Lower leg skin (tissue), 3 donors: ENCODE results near the gene FYCO1.

Experiments
- POLR2A ChIP-seq, 2 donors: fragments of 450-650 bp; IDR thresholded peaks; one replicate each; pipeline ENCODE4 v1.6.1; 2016 to 2017; ENCODE audit warnings: antibody characterized with exemption in 2 of 2, mild to moderate bottlenecking in 1 of 2, moderate library complexity in 1 of 2
- TF ChIP-seq, protein P1 (sequence below), 3 donors: fragments of 450-650 bp; IDR thresholded peaks; one replicate each; pipeline ENCODE4 v1.5.1; 2016; ENCODE audit warnings: antibody characterized with exemption in 3 of 3, mild to moderate bottlenecking in 3 of 3, moderate library complexity in 2 of 3

DNA sequence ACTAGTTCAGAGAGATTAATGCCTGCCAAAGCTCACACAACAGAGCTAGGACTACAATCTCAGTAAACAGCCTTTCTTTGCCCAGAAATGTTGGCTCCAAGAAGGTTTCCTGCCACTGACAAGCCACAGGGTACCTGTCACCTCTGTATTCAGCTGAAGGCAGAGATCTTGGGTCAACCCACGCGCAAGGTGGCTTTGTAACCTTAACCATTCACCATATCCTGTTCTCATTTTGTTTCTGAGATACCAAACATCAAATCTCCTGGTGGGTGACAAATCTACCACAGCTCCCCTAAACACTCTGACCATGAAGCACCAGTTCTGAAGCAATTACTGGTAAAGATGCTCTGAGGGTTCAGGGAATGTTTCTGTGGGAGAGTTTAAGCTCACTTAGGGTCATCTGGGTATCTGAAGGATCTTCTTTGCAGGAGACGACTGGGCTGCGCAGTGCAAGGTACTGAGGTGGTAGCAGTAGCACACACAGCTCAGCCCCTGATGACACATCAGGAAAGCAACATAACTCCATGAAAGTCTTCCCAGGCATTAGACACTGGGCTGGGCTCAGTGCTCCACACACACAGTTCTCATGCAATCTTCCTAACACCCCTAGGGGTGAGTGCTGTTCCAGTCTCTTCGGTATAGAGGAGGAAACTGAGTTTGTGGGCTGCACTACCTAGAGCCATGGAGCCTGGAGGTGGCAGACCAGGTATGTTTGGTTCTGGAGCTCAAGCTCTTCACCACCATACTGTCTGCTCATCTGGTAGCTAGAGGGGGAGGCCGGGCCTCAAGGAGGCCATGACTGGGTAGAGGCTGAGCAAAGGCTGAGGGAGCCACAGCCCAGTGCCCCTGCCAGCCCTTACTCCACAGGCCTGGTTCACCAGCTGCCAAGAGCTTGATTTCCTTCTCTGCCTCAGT is 44.7 kb downstream of the FYCO1 start:
- TF ChIP-seq, protein P1, sequence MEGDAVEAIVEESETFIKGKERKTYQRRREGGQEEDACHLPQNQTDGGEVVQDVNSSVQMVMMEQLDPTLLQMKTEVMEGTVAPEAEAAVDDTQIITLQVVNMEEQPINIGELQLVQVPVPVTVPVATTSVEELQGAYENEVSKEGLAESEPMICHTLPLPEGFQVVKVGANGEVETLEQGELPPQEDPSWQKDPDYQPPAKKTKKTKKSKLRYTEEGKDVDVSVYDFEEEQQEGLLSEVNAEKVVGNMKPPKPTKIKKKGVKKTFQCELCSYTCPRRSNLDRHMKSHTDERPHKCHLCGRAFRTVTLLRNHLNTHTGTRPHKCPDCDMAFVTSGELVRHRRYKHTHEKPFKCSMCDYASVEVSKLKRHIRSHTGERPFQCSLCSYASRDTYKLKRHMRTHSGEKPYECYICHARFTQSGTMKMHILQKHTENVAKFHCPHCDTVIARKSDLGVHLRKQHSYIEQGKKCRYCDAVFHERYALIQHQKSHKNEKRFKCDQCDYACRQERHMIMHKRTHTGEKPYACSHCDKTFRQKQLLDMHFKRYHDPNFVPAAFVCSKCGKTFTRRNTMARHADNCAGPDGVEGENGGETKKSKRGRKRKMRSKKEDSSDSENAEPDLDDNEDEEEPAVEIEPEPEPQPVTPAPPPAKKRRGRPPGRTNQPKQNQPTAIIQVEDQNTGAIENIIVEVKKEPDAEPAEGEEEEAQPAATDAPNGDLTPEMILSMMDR (IDR thresholded peaks at IDR 0.05), result no peak
- no peak for TF ChIP-seq POLR2A (IDR thresholded peaks at IDR 0.05)
